OCI-LY3 (cell line): ENCODE measurements around the gene GIMAP2.

Experiments used
- H2AFZ ChIP-seq: fragments of 200-600, 300-600 bp; shearing (Covaris generic); 2 replicates; pipeline ENCODE4 v1.6.0; 2014; ENCODE audit warnings: antibody characterized with exemption, low read depth, low read length
- H3K27ac ChIP-seq: fragments of 200-600, 300-600 bp; sonication (generic); 2 replicates; pipeline ENCODE4 v1.5.1; 2014; ENCODE audit warnings: mild to moderate bottlenecking, low read length, moderate library complexity, mixed read lengths
- H3K27me3 ChIP-seq: fragments of 200-600, 300-600 bp; sonication (generic); 2 replicates; pipeline ENCODE4 v1.6.1; 2014; ENCODE audit warnings: low read depth, low read length, mixed read lengths
- H3K36me3 ChIP-seq: fragments of 200-600, 300-600 bp; sonication (generic); replicated peaks from 2 replicates; pipeline ENCODE3; 2014; ENCODE audit warnings: low read depth, low read length, mixed read lengths
- H3K4me1 ChIP-seq: fragments of 300-600, 200-600 bp; sonication (generic); 2 replicates; pipeline ENCODE4 v1.6.1; 2014; ENCODE audit warnings: low read length, mixed read lengths
- H3K4me2 ChIP-seq: fragments of 200-600, 300-600 bp; sonication (generic); 2 replicates; pipeline ENCODE4 v1.6.1; 2014; ENCODE audit warnings: low read length, mixed read lengths
- H3K4me3 ChIP-seq: fragments of 300-600, 200-600 bp; sonication (generic); 2 replicates; pipeline ENCODE4 v1.5.1; 2014; ENCODE audit warnings: antibody characterized with exemption, mild to moderate bottlenecking, low read length, moderate library complexity
- H3K79me2 ChIP-seq: fragments of 300-600, 200-600 bp; shearing (Covaris generic); 2 replicates; pipeline ENCODE4 v1.6.1; 2014; ENCODE audit warnings: mild to moderate bottlenecking, low read length, mixed read lengths
- H3K9ac ChIP-seq: fragments of 300-600, 200-600 bp; shearing (Covaris generic); 2 replicates; pipeline ENCODE4 v1.6.0; 2014; ENCODE audit warnings: mild to moderate bottlenecking, low read length, moderate library complexity
- H3K9me3 ChIP-seq: fragments of 200-600, 300-600 bp; shearing (Covaris generic); 2 replicates; pipeline ENCODE4 v1.6.1; 2014; ENCODE audit warnings: low read length, mixed read lengths; ENCODE audit not compliant: insufficient read depth
- H4K20me1 ChIP-seq: fragments of 200-600, 300-600 bp; sonication (generic); 2 replicates; pipeline ENCODE4 v1.6.1; 2016; ENCODE audit warnings: low read length, mixed read lengths; ENCODE audit not compliant: insufficient read depth
- EZH2phosphoT487 ChIP-seq: fragments of 200-600 bp; shearing (Covaris generic); IDR thresholded peaks from 2 replicates; pipeline ENCODE4 v1.6.1; 2018; ENCODE audit warnings: antibody characterized with exemption, mixed run types, low read depth
- TF ChIP-seq, protein P1 (sequence below): fragments of 200-600, 300-600 bp; sonication (generic); IDR thresholded peaks from 2 replicates; pipeline ENCODE4 v1.5.1; 2014; ENCODE audit warnings: antibody characterized with exemption, low read length, low read depth

GIMAP2 gene

GRCh38 chr7:150648353-150649079 is 37.0 kb upstream of the GIMAP2 start:
- no peaks in the 10 kb centered on the region for H3K27me3 ChIP-seq
- no peaks in the 10 kb centered on the region for H3K9me3 ChIP-seq
- H3K36me3 ChIP-seq, result no peaks in the 10 kb centered on the region
- no peaks in the 10 kb centered on the region for H4K20me1 ChIP-seq
- no peak overlapping the region for H3K9ac ChIP-seq
- H3K4me1 ChIP-seq, result no peaks in the 10 kb centered on the region
- TF ChIP-seq, protein P1, sequence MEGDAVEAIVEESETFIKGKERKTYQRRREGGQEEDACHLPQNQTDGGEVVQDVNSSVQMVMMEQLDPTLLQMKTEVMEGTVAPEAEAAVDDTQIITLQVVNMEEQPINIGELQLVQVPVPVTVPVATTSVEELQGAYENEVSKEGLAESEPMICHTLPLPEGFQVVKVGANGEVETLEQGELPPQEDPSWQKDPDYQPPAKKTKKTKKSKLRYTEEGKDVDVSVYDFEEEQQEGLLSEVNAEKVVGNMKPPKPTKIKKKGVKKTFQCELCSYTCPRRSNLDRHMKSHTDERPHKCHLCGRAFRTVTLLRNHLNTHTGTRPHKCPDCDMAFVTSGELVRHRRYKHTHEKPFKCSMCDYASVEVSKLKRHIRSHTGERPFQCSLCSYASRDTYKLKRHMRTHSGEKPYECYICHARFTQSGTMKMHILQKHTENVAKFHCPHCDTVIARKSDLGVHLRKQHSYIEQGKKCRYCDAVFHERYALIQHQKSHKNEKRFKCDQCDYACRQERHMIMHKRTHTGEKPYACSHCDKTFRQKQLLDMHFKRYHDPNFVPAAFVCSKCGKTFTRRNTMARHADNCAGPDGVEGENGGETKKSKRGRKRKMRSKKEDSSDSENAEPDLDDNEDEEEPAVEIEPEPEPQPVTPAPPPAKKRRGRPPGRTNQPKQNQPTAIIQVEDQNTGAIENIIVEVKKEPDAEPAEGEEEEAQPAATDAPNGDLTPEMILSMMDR, result no peak
- no peak for TF ChIP-seq EZH2phosphoT487
- H3K4me2 ChIP-seq, result no peak overlapping the region
- no peak overlapping the region for H2AFZ ChIP-seq
- H3K79me2 ChIP-seq, result no peaks in the 10 kb centered on the region
- H3K27ac ChIP-seq, result no peak overlapping the region
- H3K4me3 ChIP-seq, result no peak overlapping the region

GRCh38 chr7:150649080-150649385 is 36.5 kb upstream of the GIMAP2 start:
- Histone ChIP-seq H3K4me3 (no peak overlapping the region), H3K9me3 (no peaks in the 10 kb centered on the region), H3K4me2 (no peak overlapping the region), H3K9ac (no peak overlapping the region), H3K27me3 (no peaks in the 10 kb centered on the region), H2AFZ (no peak overlapping the region), H3K4me1 (no peaks in the 10 kb centered on the region), H3K36me3 (no peaks in the 10 kb centered on the region), H4K20me1 (no peaks in the 10 kb centered on the region), H3K79me2 (no peaks in the 10 kb centered on the region), H3K27ac (no peak overlapping the region)
- no peak for TF ChIP-seq EZH2phosphoT487
- TF ChIP-seq, protein P1, result no peak

- Histone ChIP-seq H4K20me1 (no peaks in the 10 kb centered on the region), H3K4me2 (no peak overlapping the region), H3K9ac (no peak overlapping the region), H3K27me3 (peaks cover 4% of the 10 kb centered on the region; the same call in 1 of the 2 replicates), H3K4me1 (no peaks in the 10 kb centered on the region), H3K4me3 (no peak overlapping the region), H3K9me3 (no peaks in the 10 kb centered on the region), H3K27ac (no peak overlapping the region), H3K36me3 (no peaks in the 10 kb centered on the region), H2AFZ (no peak overlapping the region), H3K79me2 (no peaks in the 10 kb centered on the region)
- TF ChIP-seq EZH2phosphoT487, result no peak
- TF ChIP-seq, protein P1, result no peak
Observed at GRCh38 chr7:150654692-150655091, 30.8 kb upstream of the GIMAP2 start.

- no peaks in the 10 kb centered on the region for H4K20me1 ChIP-seq
- no peak overlapping the region for H3K4me2 ChIP-seq
- H3K79me2 ChIP-seq, result no peaks in the 10 kb centered on the region
- H2AFZ ChIP-seq, result no peak overlapping the region
- H3K36me3 ChIP-seq, result no peaks in the 10 kb centered on the region
- TF ChIP-seq EZH2phosphoT487, result no peak
- TF ChIP-seq, protein P1, result no peak
- no peaks in the 10 kb centered on the region for H3K4me1 ChIP-seq
- no peak overlapping the region for H3K27ac ChIP-seq
- no peak overlapping the region for H3K4me3 ChIP-seq
- H3K27me3 ChIP-seq, result peaks cover 4% of the 10 kb centered on the region; the same call in 1 of the 2 replicates
- no peak overlapping the region for H3K9ac ChIP-seq
- H3K9me3 ChIP-seq, result no peaks in the 10 kb centered on the region
Observed at GRCh38 chr7:150656047-150656446, 29.5 kb upstream of the GIMAP2 start.
